Endodermal cell (in vitro differentiated cells): ENCODE data around the gene C16orf86. TPM values are rescaled to one million over a fixed set of nuclear protein-coding genes. Genes with fewer than 3 reads are reported as not detected.

Experiments used
- DNase-seq: peaks from one replicate; pipeline ENCODE4 v3.0.0-alpha.2; 2017
- H3K27ac ChIP-seq: 2 replicates; pipeline ENCODE4 v1.5.1; 2013; ENCODE audit warnings: mild to moderate bottlenecking, low read depth, low read length, moderate library complexity
- H3K27me3 ChIP-seq: 2 replicates; pipeline ENCODE4 v1.6.1; 2013; ENCODE audit warnings: mild to moderate bottlenecking, low read length, moderate library complexity; ENCODE audit not compliant: insufficient read depth, control insufficient read depth, poor library complexity, severe bottlenecking
- H3K36me3 ChIP-seq: 2 replicates; pipeline ENCODE4 v1.7.0; 2013; ENCODE audit warnings: mild to moderate bottlenecking, low read length, moderate library complexity; ENCODE audit not compliant: control insufficient read depth, insufficient read depth
- H3K4me1 ChIP-seq: one replicate; pipeline ENCODE4 v1.7.0; 2013; ENCODE audit warnings: low read length; ENCODE audit not compliant: control insufficient read depth, insufficient read depth
- H3K4me3 ChIP-seq: 2 replicates; pipeline ENCODE4 v1.5.1; 2013; ENCODE audit warnings: mild to moderate bottlenecking, low read length, moderate library complexity
- H3K9ac ChIP-seq: 2 replicates; pipeline ENCODE4 v1.6.1; 2013; ENCODE audit warnings: mild to moderate bottlenecking, low read length, moderate library complexity; ENCODE audit not compliant: poor library complexity, severe bottlenecking; ENCODE audit errors: extremely low read depth
- H3K9me3 ChIP-seq: 2 replicates; pipeline ENCODE4 v1.6.1; 2013; ENCODE audit warnings: mild to moderate bottlenecking, low read length, moderate library complexity; ENCODE audit not compliant: control insufficient read depth
- H3K27ac Mint-ChIP-seq: 2 replicates; pipeline ENCODE4 v1.8.0; 2020; ENCODE audit warnings: mixed read lengths
- H3K27me3 Mint-ChIP-seq: 2 replicates; pipeline ENCODE4 v1.8.0; 2021; ENCODE audit warnings: mild to moderate bottlenecking, mixed read lengths; ENCODE audit not compliant: insufficient read depth
- H3K36me3 Mint-ChIP-seq: 2 replicates; pipeline ENCODE4 v1.8.0; 2020; ENCODE audit warnings: low read depth, mixed read lengths
- H3K4me1 Mint-ChIP-seq: 2 replicates; pipeline ENCODE4 v1.8.0; 2020; ENCODE audit warnings: mixed read lengths
- H3K4me3 Mint-ChIP-seq: 2 replicates; pipeline ENCODE4 v1.8.0; 2020; ENCODE audit warnings: mild to moderate bottlenecking, moderate library complexity, mixed read lengths
- H3K9me3 Mint-ChIP-seq: 2 replicates; pipeline ENCODE4 v1.8.0; 2020; ENCODE audit warnings: mild to moderate bottlenecking, mixed read lengths
- WGBS, 2 experiments: methylation state at CpG; one replicate each; pipeline versions ENCODE4 v1.1.5 to v1.1.7; 2013; ENCODE audit warnings: missing lambda C conversion rate in 2 of 2, mixed read lengths in 1 of 2; ENCODE audit not compliant: insufficient coverage in 1 of 2, insufficient read length in 1 of 2; 5-methylcytosine and 5-hydroxymethylcytosine counted together
- total RNA-seq, 2 donors: library from RNA; stranded (reverse); fragmentation: NEBNext Ultra II Directional in 1 of 2; extraction: Animal tissue kit (Norgen Biotek cat#: 25700) in 1 of 2; gene quantifications; 2 replicates in 1 of 2; 3 replicates in 1 of 2; pipeline ENCODE4 v1.2.1, GENCODE V29; 2021
- TF ChIP-seq, protein P1 (sequence below): fragments of 200-600 bp; sonication (generic); conservative IDR thresholded peaks from 2 replicates; pipeline ENCODE4 v1.5.0; 2021; ENCODE audit warnings: antibody characterized with exemption, mild to moderate bottlenecking

C16orf86 gene
- total RNA-seq, 2 donors from 2014 or later = 3.6 to 4.7 TPM

GRCh38 chr16:67653789-67654402 lies 12.7 kb upstream of the C16orf86 start:
- 62 to 65% methylated on average over 20 to 25 of the region's 25 CpGs for WGBS, 2 experiments
- Histone ChIP-seq H3K27me3 (peaks cover 7% of the 10 kb centered on the region), H3K27ac (no peak overlapping the region), H3K9ac (no peak overlapping the region), H3K36me3 (peaks cover 8% of the 10 kb centered on the region), H3K9me3 (no peaks in the 10 kb centered on the region), H3K4me1 (no peaks in the 10 kb centered on the region), H3K4me3 (peak overlapping the region; percentile 67)
- Mint-ChIP-seq H3K27ac (no peak overlapping the region), H3K9me3 (no peaks in the 10 kb centered on the region), H3K36me3 (peaks cover 4% of the 10 kb centered on the region), H3K4me1 (peaks cover 2% of the 10 kb centered on the region), H3K4me3 (peak overlapping the region; percentile 65), H3K27me3 (peaks cover 50% of the 10 kb centered on the region)
- DNase-seq = peak; percentile 62
- TF ChIP-seq, protein P1, sequence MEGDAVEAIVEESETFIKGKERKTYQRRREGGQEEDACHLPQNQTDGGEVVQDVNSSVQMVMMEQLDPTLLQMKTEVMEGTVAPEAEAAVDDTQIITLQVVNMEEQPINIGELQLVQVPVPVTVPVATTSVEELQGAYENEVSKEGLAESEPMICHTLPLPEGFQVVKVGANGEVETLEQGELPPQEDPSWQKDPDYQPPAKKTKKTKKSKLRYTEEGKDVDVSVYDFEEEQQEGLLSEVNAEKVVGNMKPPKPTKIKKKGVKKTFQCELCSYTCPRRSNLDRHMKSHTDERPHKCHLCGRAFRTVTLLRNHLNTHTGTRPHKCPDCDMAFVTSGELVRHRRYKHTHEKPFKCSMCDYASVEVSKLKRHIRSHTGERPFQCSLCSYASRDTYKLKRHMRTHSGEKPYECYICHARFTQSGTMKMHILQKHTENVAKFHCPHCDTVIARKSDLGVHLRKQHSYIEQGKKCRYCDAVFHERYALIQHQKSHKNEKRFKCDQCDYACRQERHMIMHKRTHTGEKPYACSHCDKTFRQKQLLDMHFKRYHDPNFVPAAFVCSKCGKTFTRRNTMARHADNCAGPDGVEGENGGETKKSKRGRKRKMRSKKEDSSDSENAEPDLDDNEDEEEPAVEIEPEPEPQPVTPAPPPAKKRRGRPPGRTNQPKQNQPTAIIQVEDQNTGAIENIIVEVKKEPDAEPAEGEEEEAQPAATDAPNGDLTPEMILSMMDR = no peak

- Histone ChIP-seq H3K27me3 (peaks cover 7% of the 10 kb centered on the region), H3K36me3 (peaks cover 9% of the 10 kb centered on the region), H3K27ac (no peak overlapping the region), H3K4me1 (peaks cover 4% of the 10 kb centered on the region), H3K9me3 (no peaks in the 10 kb centered on the region), H3K4me3 (no peak overlapping the region), H3K9ac (no peak overlapping the region)
- H3K27me3 Mint-ChIP-seq = peaks cover 44% of the 10 kb centered on the region
- WGBS, 2 experiments = 91 to 92% methylated on average over 20 to 30 of the region's 30 CpGs
- H3K27ac Mint-ChIP-seq = no peak overlapping the region
- DNase-seq = peak; percentile 75
- no peaks in the 10 kb centered on the region for H3K9me3 Mint-ChIP-seq
- peak overlapping the region; percentile 30 for H3K4me3 Mint-ChIP-seq
- peaks cover 4% of the 10 kb centered on the region for H3K36me3 Mint-ChIP-seq
- H3K4me1 Mint-ChIP-seq = peaks cover 3% of the 10 kb centered on the region
- TF ChIP-seq, protein P1 = no peak
Observed at GRCh38 chr16:67654403-67654911, 12.2 kb upstream of the C16orf86 start.

DNA sequence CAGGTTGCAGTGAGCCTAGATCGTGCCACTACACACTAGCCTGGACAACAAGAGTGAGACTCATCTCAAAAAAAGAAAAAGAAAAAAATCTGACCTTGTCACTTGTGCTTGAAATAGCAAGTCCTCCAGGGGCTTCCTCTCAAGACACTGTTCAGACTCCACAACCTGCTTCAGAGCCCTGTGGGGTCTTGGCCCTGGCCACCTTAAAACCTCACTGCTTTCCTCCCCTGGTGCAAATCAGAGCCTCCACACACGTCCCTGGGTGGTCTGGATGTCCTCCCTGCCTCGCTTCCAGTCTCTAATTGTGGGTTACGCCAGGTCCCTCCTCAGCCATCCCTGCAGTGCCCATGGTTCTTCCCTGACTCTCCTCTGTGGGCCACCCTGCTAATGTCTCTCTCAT lies 11.3 kb upstream of the C16orf86 start:
- H3K9me3 ChIP-seq = no peaks in the 10 kb centered on the region
- TF ChIP-seq, protein P1 = no peak
- H3K9ac ChIP-seq = no peak overlapping the region
- Mint-ChIP-seq H3K9me3 (no peaks in the 10 kb centered on the region), H3K27ac (no peak overlapping the region), H3K27me3 (peaks cover 37% of the 10 kb centered on the region), H3K36me3 (peaks cover 4% of the 10 kb centered on the region), H3K4me3 (no peak overlapping the region), H3K4me1 (peaks cover 4% of the 10 kb centered on the region)
- no peak overlapping the region for H3K4me3 ChIP-seq
- H3K27me3 ChIP-seq = peaks cover 7% of the 10 kb centered on the region
- peaks cover 4% of the 10 kb centered on the region for H3K4me1 ChIP-seq
- WGBS, 2 experiments = 84 to 96% methylated on average over 3 to 4 of the region's 4 CpGs
- H3K27ac ChIP-seq = no peak overlapping the region
- DNase-seq = no peak
- peaks cover 9% of the 10 kb centered on the region for H3K36me3 ChIP-seq
